ACC112 (cell line): Measurements from ENCODE around the gene KLHL4.

Experiments
- H2AFZ ChIP-seq: fragments of 200-600 bp; sonication (generic); one replicate; pipeline ENCODE4 v1.6.0; 2017; ENCODE audit warnings: antibody characterized with exemption, low read length; ENCODE audit not compliant: unreplicated experiment
- H3K27ac ChIP-seq: fragments of 200-600 bp; sonication (generic); 2 replicates; pipeline ENCODE4 v1.5.1; 2014; ENCODE audit warnings: low read depth, mild to moderate bottlenecking, antibody characterized with exemption, low read length, moderate library complexity
- H3K27me3 ChIP-seq: fragments of 200-600 bp; sonication (generic); 2 replicates; pipeline ENCODE4 v1.6.1; 2014; ENCODE audit warnings: mild to moderate bottlenecking, antibody characterized with exemption, low read length, moderate library complexity, mixed read lengths; ENCODE audit not compliant: insufficient read depth
- H3K36me3 ChIP-seq: fragments of 200-600 bp; sonication (generic); 2 replicates; pipeline ENCODE4 v1.6.1; 2016; ENCODE audit warnings: mild to moderate bottlenecking, antibody characterized with exemption, low read length, moderate library complexity, mixed read lengths; ENCODE audit not compliant: insufficient read depth
- H3K4me1 ChIP-seq: fragments of 200-600 bp; sonication (generic); one replicate; pipeline ENCODE4 v1.6.1; 2016; ENCODE audit warnings: low read length, mixed read lengths; ENCODE audit not compliant: insufficient read depth, unreplicated experiment, control insufficient read depth
- H3K4me3 ChIP-seq: fragments of 200-600 bp; sonication (generic); 2 replicates; pipeline ENCODE4 v1.5.1; 2014; ENCODE audit warnings: mild to moderate bottlenecking, low read depth, low read length
- H3K79me2 ChIP-seq: fragments of 200-600 bp; sonication (generic); one replicate; pipeline ENCODE4 v1.6.0; 2016; ENCODE audit warnings: low read length; ENCODE audit not compliant: control insufficient read depth, unreplicated experiment, insufficient read depth

Gene KLHL4

GRCh38 chrX:87571964-87572363 is 54.4 kb downstream of the KLHL4 start:
- Histone ChIP-seq H2AFZ (peak overlapping the region; percentile 60), H3K4me3 (peak overlapping the region; percentile 61; the same call in 1 of the 2 replicates), H3K4me1 (peaks cover 10% of the 10 kb centered on the region), H3K27ac (peak overlapping the region; percentile 73), H3K27me3 (no peaks in the 10 kb centered on the region), H3K79me2 (no peaks in the 10 kb centered on the region), H3K36me3 (no peaks in the 10 kb centered on the region)

GRCh38 chrX:87572901-87573300 is 55.3 kb downstream of the KLHL4 start:
- Histone ChIP-seq H3K4me3 (no peak overlapping the region), H2AFZ (no peak overlapping the region), H3K4me1 (peaks cover 10% of the 10 kb centered on the region), H3K36me3 (no peaks in the 10 kb centered on the region), H3K27me3 (no peaks in the 10 kb centered on the region), H3K79me2 (no peaks in the 10 kb centered on the region), H3K27ac (peak overlapping the region; percentile 73)

- Histone ChIP-seq H2AFZ (no peak overlapping the region), H3K27ac (no peak overlapping the region), H3K79me2 (no peaks in the 10 kb centered on the region), H3K4me3 (no peak overlapping the region), H3K4me1 (no peaks in the 10 kb centered on the region), H3K27me3 (no peaks in the 10 kb centered on the region), H3K36me3 (no peaks in the 10 kb centered on the region)
These were observed 61.4 kb downstream of the KLHL4 start for GRCh38 chrX:87578978-87579377.

- Histone ChIP-seq H3K4me1 (no peaks in the 10 kb centered on the region), H3K27ac (no peak overlapping the region)
These were observed 63.3 kb downstream of the KLHL4 start for GRCh38 chrX:87580862-87581261.

GRCh38 chrX:87582453-87582852 is 64.9 kb downstream of the KLHL4 start:
- Histone ChIP-seq H3K36me3 (no peaks in the 10 kb centered on the region), H3K27me3 (no peaks in the 10 kb centered on the region), H2AFZ (no peak overlapping the region), H3K4me1 (no peaks in the 10 kb centered on the region), H3K27ac (no peak overlapping the region), H3K4me3 (no peak overlapping the region), H3K79me2 (no peaks in the 10 kb centered on the region)

More at GRCh38 chrX:87580862-87581261, 63.3 kb downstream of the KLHL4 start:
- Histone ChIP-seq H2AFZ (no peak overlapping the region), H3K36me3 (no peaks in the 10 kb centered on the region), H3K4me3 (no peak overlapping the region), H3K79me2 (no peaks in the 10 kb centered on the region), H3K27me3 (no peaks in the 10 kb centered on the region)

GRCh38 chrX:87583679-87584078 is 66.1 kb downstream of the KLHL4 start:
- H3K79me2 ChIP-seq, result no peaks in the 10 kb centered on the region
- no peaks in the 10 kb centered on the region for H3K36me3 ChIP-seq
- H2AFZ ChIP-seq, result no peak overlapping the region
- no peaks in the 10 kb centered on the region for H3K4me1 ChIP-seq
- no peak overlapping the region for H3K4me3 ChIP-seq
- H3K27me3 ChIP-seq, result no peaks in the 10 kb centered on the region
- no peak overlapping the region for H3K27ac ChIP-seq

GRCh38 chrX:87616371-87616770 is 98.8 kb downstream of the KLHL4 start:
- Histone ChIP-seq H3K36me3 (no peaks in the 10 kb centered on the region), H3K27me3 (no peaks in the 10 kb centered on the region), H3K4me3 (no peak overlapping the region), H3K4me1 (no peaks in the 10 kb centered on the region), H2AFZ (no peak overlapping the region), H3K27ac (no peak overlapping the region), H3K79me2 (no peaks in the 10 kb centered on the region)

- no peaks in the 10 kb centered on the region for H3K36me3 ChIP-seq
- no peaks in the 10 kb centered on the region for H3K4me1 ChIP-seq
- H2AFZ ChIP-seq, result peak overlapping the region; percentile 56
- no peak overlapping the region for H3K27ac ChIP-seq
- no peaks in the 10 kb centered on the region for H3K79me2 ChIP-seq
- H3K27me3 ChIP-seq, result no peaks in the 10 kb centered on the region
- H3K4me3 ChIP-seq, result no peak overlapping the region
These were observed 104.1 kb downstream of the KLHL4 start for GRCh38 chrX:87621697-87622096.

GRCh38 chrX:87626996-87627395 is 109.4 kb downstream of the KLHL4 start:
- Histone ChIP-seq H2AFZ (no peak overlapping the region), H3K4me1 (no peaks in the 10 kb centered on the region), H3K27ac (no peak overlapping the region), H3K79me2 (no peaks in the 10 kb centered on the region), H3K27me3 (no peaks in the 10 kb centered on the region), H3K4me3 (no peak overlapping the region), H3K36me3 (no peaks in the 10 kb centered on the region)

GRCh38 chrX:87634361-87634760 is 116.8 kb downstream of the KLHL4 start:
- no peaks in the 10 kb centered on the region for H3K4me1 ChIP-seq
- H3K4me3 ChIP-seq, result no peak overlapping the region
- no peaks in the 10 kb centered on the region for H3K27me3 ChIP-seq
- H2AFZ ChIP-seq, result no peak overlapping the region
- H3K36me3 ChIP-seq, result no peaks in the 10 kb centered on the region
- no peaks in the 10 kb centered on the region for H3K79me2 ChIP-seq
- H3K27ac ChIP-seq, result no peak overlapping the region

- Histone ChIP-seq H2AFZ (no peak overlapping the region), H3K27ac (no peak overlapping the region), H3K27me3 (no peaks in the 10 kb centered on the region), H3K4me3 (no peak overlapping the region), H3K36me3 (no peaks in the 10 kb centered on the region), H3K4me1 (no peaks in the 10 kb centered on the region), H3K79me2 (no peaks in the 10 kb centered on the region)
These were observed 118.9 kb downstream of the KLHL4 start for GRCh38 chrX:87636533-87636932.
